Gastrocnemius medialis (tissue), 4 donors: Measurements from ENCODE around the gene SIDT2. TPM values are rescaled to one million over a fixed set of nuclear protein-coding genes. Genes with fewer than 3 reads are reported as not detected.

ENCODE experiments used
- ATAC-seq, 2 donors: fragments of 150-250 bp; one replicate each; pipeline ENCODE4 v1.9.1; 2016
- DNase-seq, 2 donors: peaks; one replicate each; pipeline ENCODE4 v3.0.0-alpha.2; 2019
- H3K27ac ChIP-seq, 4 donors: fragments of 200-600 bp; sonication (generic); 1 replicate in 1 of 4; 2 replicates in 3 of 4; pipeline ENCODE4 v1.5.1; 2016 to 2018; ENCODE audit warnings: mild to moderate bottlenecking in 2 of 4, moderate library complexity in 1 of 4
- H3K27me3 ChIP-seq, 3 donors: fragments of 200-600 bp; sonication (generic) in 2 of 3; 1 replicate in 1 of 3; 2 replicates in 2 of 3; pipeline versions ENCODE4 v1.5.1 to v1.6.0; 2016 to 2019; ENCODE audit warnings: mild to moderate bottlenecking in 1 of 3, moderate library complexity in 1 of 3
- H3K36me3 ChIP-seq, 2 donors: fragments of 200-600 bp; sonication (generic) in 1 of 2; one replicate each; pipeline ENCODE4 v1.5.1; 2017 to 2018
- H3K4me1 ChIP-seq, 2 donors: fragments of 200-600 bp; sonication (generic) in 1 of 2; one replicate each; pipeline ENCODE4 v1.5.1; 2016 to 2017; ENCODE audit warnings: mild to moderate bottlenecking in 2 of 2
- H3K4me3 ChIP-seq, 4 donors: fragments of 200-600 bp; sonication (generic) in 3 of 4; 1 replicate in 1 of 4; 2 replicates in 3 of 4; pipeline ENCODE4 v1.5.1; 2016 to 2019; ENCODE audit warnings: mild to moderate bottlenecking in 2 of 4
- H3K9me3 ChIP-seq, 3 donors: fragments of 200-600 bp; sonication (generic) in 2 of 3; 1 replicate in 1 of 3; 2 replicates in 2 of 3; pipeline ENCODE4 v1.5.1; 2016 to 2019
- CTCF ChIP-seq, 5 experiments: fragments of 450-650 bp in 3 of 5; fragments of 200-600 bp in 2 of 5; sonication (generic) in 2 of 5; IDR thresholded peaks in 4 of 5; conservative IDR thresholded peaks in 1 of 5; 1 replicate in 4 of 5; 2 replicates in 1 of 5; pipeline ENCODE4 v1.5.1; 2016 to 2019; ENCODE audit warnings: antibody characterized with exemption in 5 of 5, mild to moderate bottlenecking in 3 of 5, moderate library complexity in 3 of 5
- POLR2A ChIP-seq, 2 donors: fragments of 450-650 bp; IDR thresholded peaks; one replicate each; pipeline ENCODE4 v1.6.1; 2017; ENCODE audit warnings: antibody characterized with exemption in 2 of 2, mild to moderate bottlenecking in 2 of 2, moderate library complexity in 2 of 2
- in situ Hi-C, 4 donors: fragments of 200-750 bp; cut with MboI; loops; one replicate each; pipeline versions ENCODE4 v1.15.0 to v1.8.0; 2017; ENCODE audit warnings: low sequenced_read_pairs in 4 of 4
- intact Hi-C: fragments of 100-400 bp; cut with DNase I; formaldehyde crosslinking; loops from one replicate; pipeline ENCODE4 v1.15.1; 2023; ENCODE audit warnings: low total_unique reads
- total RNA-seq, 4 donors: library from RNA; depleted of rRNA; stranded (reverse); fragments of >200 nt; gene quantifications; one replicate each; pipeline versions ENCODE4 v1.1.0 to v1.2.3, GENCODE V29; 2016

SIDT2 gene
- total RNA-seq, 4 donors from 2014 or later: 14.3 to 33.9 (median 17.7) TPM

- TF ChIP-seq POLR2A (IDR thresholded peaks at IDR 0.05): no peak
- TF ChIP-seq CTCF (IDR thresholded peaks at IDR 0.05 in 4 of 5, conservative IDR thresholded peaks at IDR 0.05 in 1 of 5): no peak
- H3K4me3 ChIP-seq: no peak overlapping the region
- H3K27ac ChIP-seq: no peak overlapping the region
- intact Hi-C loops: no loop called here
- ATAC-seq: no peak
- no peak for DNase-seq
- H3K4me1 ChIP-seq: no peaks in the 10 kb centered on the region
- H3K9me3 ChIP-seq: no peaks in the 10 kb centered on the region
- H3K36me3 ChIP-seq: peaks cover 0 to 22% of the 10 kb centered on the region in 2 donors
- no peaks in the 10 kb centered on the region for H3K27me3 ChIP-seq
- in situ Hi-C loops: no loop called here
Observed at GRCh38 chr11:117210620-117211019, 32.1 kb downstream of the SIDT2 start.

GRCh38 chr11:117212697-117213355, 34.3 kb downstream of the SIDT2 start:
- DNase-seq: no peak
- H3K9me3 ChIP-seq: no peaks in the 10 kb centered on the region
- intact Hi-C loops (no loop called here), in situ Hi-C loops (no loop called here)
- H3K4me3 ChIP-seq: no peak overlapping the region
- no peak for TF ChIP-seq CTCF (IDR thresholded peaks at IDR 0.05 in 4 of 5, conservative IDR thresholded peaks at IDR 0.05 in 1 of 5)
- TF ChIP-seq POLR2A (IDR thresholded peaks at IDR 0.05): no peak
- peaks cover 4 to 41% of the 10 kb centered on the region in 2 donors for H3K36me3 ChIP-seq
- no peaks in the 10 kb centered on the region for H3K4me1 ChIP-seq
- no peaks in the 10 kb centered on the region for H3K27me3 ChIP-seq
- H3K27ac ChIP-seq: no peak overlapping the region
- ATAC-seq: no peak

GRCh38 chr11:117214404-117215110, 36.0 kb downstream of the SIDT2 start:
- in situ Hi-C loops: no loop called here
- ATAC-seq (no peak), DNase-seq (no peak)
- Histone ChIP-seq H3K4me3 (no peak overlapping the region), H3K9me3 (no peaks in the 10 kb centered on the region), H3K36me3 (peaks cover 4 to 58% of the 10 kb centered on the region in 2 donors), H3K27ac (no peak overlapping the region), H3K27me3 (no peaks in the 10 kb centered on the region), H3K4me1 (peaks cover 10 to 11% of the 10 kb centered on the region in 2 donors)
- intact Hi-C loops: no loop called here
- TF ChIP-seq POLR2A (IDR thresholded peaks at IDR 0.05) (no peak), CTCF (IDR thresholded peaks at IDR 0.05 in 4 of 5, conservative IDR thresholded peaks at IDR 0.05 in 1 of 5) (no peak)

- no peaks in the 10 kb centered on the region for H3K9me3 ChIP-seq
- H3K27me3 ChIP-seq: no peaks in the 10 kb centered on the region
- ATAC-seq (no peak), DNase-seq (no peak)
- H3K27ac ChIP-seq: peak overlapping the region; percentile 80 to 87 (median 82)
- H3K4me3 ChIP-seq: peak overlapping the region in 2 of 4 donors; percentile 12 to 16
- H3K36me3 ChIP-seq: peaks cover 4 to 59% of the 10 kb centered on the region in 2 donors
- H3K4me1 ChIP-seq: peaks cover 38 to 39% of the 10 kb centered on the region in 2 donors
- intact Hi-C loops: no loop called here
- TF ChIP-seq POLR2A (IDR thresholded peaks at IDR 0.05) (no peak), CTCF (IDR thresholded peaks at IDR 0.05 in 4 of 5, conservative IDR thresholded peaks at IDR 0.05 in 1 of 5) (no peak)
- in situ Hi-C loops: no loop called here
Observed at GRCh38 chr11:117217141-117218084, 38.9 kb downstream of the SIDT2 start.
